H9 (cell line): Measurements from ENCODE around the gene IDE. TPM values are rescaled to one million over a fixed set of nuclear protein-coding genes. Genes with fewer than 3 reads are reported as not detected.

Experiments
- DNase-seq: peaks from one replicate; pipeline ENCODE4 v3.0.0-alpha.2; 2017
- H2AFZ ChIP-seq: one replicate; pipeline ENCODE4 v1.6.1; 2013; ENCODE audit warnings: mild to moderate bottlenecking, low read length, control low read depth, moderate library complexity
- H2AK5ac ChIP-seq: 2 replicates; pipeline ENCODE4 v1.6.1; 2013; ENCODE audit warnings: low read length, control low read depth, mixed read lengths; ENCODE audit not compliant: insufficient read length
- H2BK120ac ChIP-seq: one replicate; pipeline ENCODE4 v1.6.1; 2013; ENCODE audit warnings: low read depth, mild to moderate bottlenecking, low read length, control low read depth, inconsistent platforms; ENCODE audit not compliant: poor library complexity, severe bottlenecking
- H2BK12ac ChIP-seq: 2 replicates; pipeline ENCODE4 v1.6.1; 2013; ENCODE audit warnings: low read length, control low read depth, mixed read lengths, low read depth; ENCODE audit not compliant: insufficient read length
- H2BK15ac ChIP-seq: 2 replicates; pipeline ENCODE4 v1.6.1; 2013; ENCODE audit warnings: low read depth, low read length, control low read depth
- H2BK20ac ChIP-seq: one replicate; pipeline ENCODE4 v1.6.1; 2013; ENCODE audit warnings: low read depth, mild to moderate bottlenecking, low read length, control low read depth, inconsistent platforms; ENCODE audit not compliant: poor library complexity, severe bottlenecking
- H2BK5ac ChIP-seq: 2 replicates; pipeline ENCODE4 v1.6.1; 2013; ENCODE audit warnings: low read length, control low read depth, mixed read lengths; ENCODE audit not compliant: insufficient read length
- H3K14ac ChIP-seq: 2 replicates; pipeline ENCODE4 v1.6.1; 2013; ENCODE audit warnings: low read length, control low read depth; ENCODE audit not compliant: insufficient read depth
- H3K18ac ChIP-seq: 2 replicates; pipeline ENCODE4 v1.6.1; 2013; ENCODE audit warnings: low read depth, mild to moderate bottlenecking, mixed read lengths, low read length, control low read depth; ENCODE audit not compliant: insufficient read length
- H3K23ac ChIP-seq: 2 replicates; pipeline ENCODE4 v1.6.1; 2013; ENCODE audit warnings: low read length, control low read depth, mixed read lengths, low read depth; ENCODE audit not compliant: insufficient read length
- H3K23me2 ChIP-seq: 2 replicates; pipeline ENCODE4 v1.6.1; 2013; ENCODE audit warnings: low read depth, mild to moderate bottlenecking, mixed read lengths, low read length, control low read depth; ENCODE audit not compliant: insufficient read length, poor library complexity, severe bottlenecking
- H3K27ac ChIP-seq: 2 replicates; pipeline ENCODE4 v1.5.1; 2013; ENCODE audit warnings: low read length, control low read depth, mixed read lengths, low read depth; ENCODE audit not compliant: insufficient read length
- H3K27me3 ChIP-seq: 2 replicates; pipeline ENCODE4 v1.6.1; 2013; ENCODE audit warnings: low read length, control low read depth, inconsistent platforms; ENCODE audit not compliant: insufficient read depth
- H3K4ac ChIP-seq: 2 replicates; pipeline ENCODE4 v1.6.1; 2013; ENCODE audit warnings: low read depth, mild to moderate bottlenecking, control low read depth, inconsistent platforms, low read length, moderate library complexity
- H3K4me1 ChIP-seq: 2 replicates; pipeline ENCODE4 v1.6.1; 2013; ENCODE audit warnings: low read length, control low read depth, inconsistent platforms; ENCODE audit not compliant: insufficient read depth
- H3K4me2 ChIP-seq: 2 replicates; pipeline ENCODE4 v1.6.1; 2013; ENCODE audit warnings: low read length, control low read depth, mixed read lengths; ENCODE audit not compliant: insufficient read length, insufficient read depth
- H3K56ac ChIP-seq: 2 replicates; pipeline ENCODE4 v1.6.1; 2013; ENCODE audit warnings: low read depth, mild to moderate bottlenecking, mixed read lengths, low read length, control low read depth; ENCODE audit not compliant: insufficient read length
- H3K79me1 ChIP-seq: 2 replicates; pipeline ENCODE4 v1.6.1; 2013; ENCODE audit warnings: low read depth, mild to moderate bottlenecking, moderate library complexity, low read length, control low read depth, inconsistent platforms; ENCODE audit not compliant: insufficient read depth, poor library complexity, severe bottlenecking
- H3K79me2 ChIP-seq: 2 replicates; pipeline ENCODE4 v1.6.1; 2013; ENCODE audit warnings: low read length, control low read depth, inconsistent platforms; ENCODE audit not compliant: insufficient read depth
- H3K9ac ChIP-seq: 2 replicates; pipeline ENCODE4 v1.6.1; 2013; ENCODE audit warnings: low read length, control low read depth, mixed read lengths; ENCODE audit not compliant: insufficient read length; ENCODE audit errors: extremely low read depth
- H3K9me3 ChIP-seq: one replicate; pipeline ENCODE4 v1.6.1; 2013; ENCODE audit warnings: low read depth, low read length, inconsistent platforms; ENCODE audit not compliant: control insufficient read depth
- H3T11ph ChIP-seq: one replicate; pipeline ENCODE4 v1.6.1; 2013; ENCODE audit warnings: mild to moderate bottlenecking, low read length, control low read depth, inconsistent platforms
- H4K20me1 ChIP-seq: one replicate; pipeline ENCODE4 v1.6.1; 2013; ENCODE audit not compliant: control insufficient read depth, insufficient read length, insufficient read depth
- H4K5ac ChIP-seq: 2 replicates; pipeline ENCODE4 v1.6.1; 2013; ENCODE audit warnings: low read depth, mild to moderate bottlenecking, mixed read lengths, low read length, control low read depth; ENCODE audit not compliant: insufficient read length
- H4K8ac ChIP-seq: replicated peaks from 2 replicates; pipeline ENCODE4 v1.6.1; 2013; ENCODE audit warnings: low read length, control low read depth, mixed read lengths, low read depth; ENCODE audit not compliant: insufficient read length
- H4K91ac ChIP-seq: 2 replicates; pipeline ENCODE4 v1.6.1; 2013; ENCODE audit warnings: low read depth, mild to moderate bottlenecking, moderate library complexity, mixed read lengths, low read length, control low read depth; ENCODE audit not compliant: insufficient read length
- H3K27ac Mint-ChIP-seq, 3 experiments: 2 replicates in 2 of 3; 3 replicates in 1 of 3; pipeline ENCODE4 v1.8.0; 2020 to 2021; ENCODE audit warnings: mixed read lengths in 3 of 3, mild to moderate bottlenecking in 1 of 3, moderate library complexity in 1 of 3
- H3K27me3 Mint-ChIP-seq: 2 replicates; pipeline ENCODE4 v1.8.0; 2021; ENCODE audit warnings: low read depth, mild to moderate bottlenecking, moderate library complexity, mixed read lengths
- H3K36me3 Mint-ChIP-seq, 3 experiments: 2 replicates in 2 of 3; 3 replicates in 1 of 3; pipeline ENCODE4 v1.8.0; 2020 to 2021; ENCODE audit warnings: low read depth in 3 of 3, mixed read lengths in 3 of 3; ENCODE audit not compliant: insufficient read depth in 1 of 3
- H3K4me1 Mint-ChIP-seq, 2 experiments: 2 replicates each; pipeline ENCODE4 v1.8.0; 2020; ENCODE audit warnings: mixed read lengths in 2 of 2
- H3K4me3 Mint-ChIP-seq, 2 experiments: 2 replicates in 1 of 2; 3 replicates in 1 of 2; pipeline ENCODE4 v1.8.0; 2020 to 2021; ENCODE audit warnings: mild to moderate bottlenecking in 2 of 2, mixed read lengths in 2 of 2, moderate library complexity in 1 of 2
- H3K9me3 Mint-ChIP-seq, 2 experiments: 2 replicates in 1 of 2; 3 replicates in 1 of 2; pipeline ENCODE4 v1.8.0; 2020; ENCODE audit warnings: mild to moderate bottlenecking in 2 of 2, mixed read lengths in 2 of 2, moderate library complexity in 1 of 2
- WGBS: extraction: QIAGEN DNeasy Blood & Tissue Kit; methylation state at CpG from one replicate; pipeline ENCODE4 v1.1.7; 2013; ENCODE audit warnings: missing lambda C conversion rate, low lambda C conversion rate, mixed read lengths; ENCODE audit not compliant: insufficient read length; ENCODE audit errors: extremely low coverage; 5-methylcytosine and 5-hydroxymethylcytosine counted together
- total RNA-seq: library from RNA; stranded (reverse); gene quantifications from 2 replicates; pipeline ENCODE4 v1.2.1, GENCODE V29; 2021
- TF ChIP-seq, protein P1 (sequence below): fragments of 200-600 bp; sonication (generic); conservative IDR thresholded peaks from 3 replicates; pipeline ENCODE4 v1.8.0; 2021; ENCODE audit warnings: antibody characterized with exemption, mild to moderate bottlenecking

The IDE gene
- total RNA-seq, 1 experiment from 2014 or later: 48.9 TPM

DNA sequence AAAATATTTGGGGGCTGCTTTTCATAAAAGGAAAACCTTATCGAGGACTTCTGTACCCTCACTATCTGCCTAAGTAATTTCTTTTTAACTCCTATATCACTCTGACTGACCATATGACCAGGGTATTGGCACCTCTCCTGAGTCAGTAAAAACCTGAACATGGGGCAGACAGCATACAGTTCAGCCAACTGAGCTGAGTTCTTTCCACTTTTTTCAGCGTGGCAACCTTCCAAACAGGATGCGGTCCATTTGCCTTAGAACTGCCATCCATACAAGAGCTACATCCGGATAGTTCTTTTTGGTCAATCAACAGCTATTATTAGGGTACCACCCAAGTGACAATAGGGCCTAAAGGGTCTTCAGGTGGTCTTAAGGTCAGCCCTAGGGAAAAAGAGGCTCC is 160.4 kb downstream of the IDE start:
- H3K4me3 Mint-ChIP-seq: no peak overlapping the region
- H3K18ac ChIP-seq: no peak overlapping the region
- no peak overlapping the region for H2AK5ac ChIP-seq
- no peak overlapping the region for H3K23ac ChIP-seq
- H4K91ac ChIP-seq: no peak overlapping the region
- H3K56ac ChIP-seq: no peak overlapping the region
- H4K8ac ChIP-seq: no peak overlapping the region
- no peaks in the 10 kb centered on the region for H3K79me2 ChIP-seq
- H3K4ac ChIP-seq: no peak overlapping the region
- DNase-seq: no peak
- no CpG with 5 or more reads among the region's 4 CpGs for WGBS
- H2AFZ ChIP-seq: no peak overlapping the region
- no peaks in the 10 kb centered on the region for H3K4me1 ChIP-seq
- no peak overlapping the region for H2BK12ac ChIP-seq
- peaks cover 2% of the 10 kb centered on the region; the same call in 1 of the 2 replicates for H3K27me3 Mint-ChIP-seq
- no peaks in the 10 kb centered on the region for H3K27me3 ChIP-seq
- no peaks in the 10 kb centered on the region for H3K23me2 ChIP-seq
- H3K27ac Mint-ChIP-seq: no peak overlapping the region
- H2BK5ac ChIP-seq: no peak overlapping the region
- no peak overlapping the region for H2BK20ac ChIP-seq
- H3K4me1 Mint-ChIP-seq: no peaks in the 10 kb centered on the region
- H2BK120ac ChIP-seq: no peak overlapping the region
- H3K9ac ChIP-seq: no peak overlapping the region
- H3T11ph ChIP-seq: no peak overlapping the region
- H3K9me3 ChIP-seq: peaks cover 9% of the 10 kb centered on the region
- H3K9me3 Mint-ChIP-seq: peaks cover 8 to 15% of the 10 kb centered on the region in 2 experiments
- no peaks in the 10 kb centered on the region for H4K20me1 ChIP-seq
- no peak overlapping the region for H3K14ac ChIP-seq
- no peak overlapping the region for H3K27ac ChIP-seq
- TF ChIP-seq, protein P1, sequence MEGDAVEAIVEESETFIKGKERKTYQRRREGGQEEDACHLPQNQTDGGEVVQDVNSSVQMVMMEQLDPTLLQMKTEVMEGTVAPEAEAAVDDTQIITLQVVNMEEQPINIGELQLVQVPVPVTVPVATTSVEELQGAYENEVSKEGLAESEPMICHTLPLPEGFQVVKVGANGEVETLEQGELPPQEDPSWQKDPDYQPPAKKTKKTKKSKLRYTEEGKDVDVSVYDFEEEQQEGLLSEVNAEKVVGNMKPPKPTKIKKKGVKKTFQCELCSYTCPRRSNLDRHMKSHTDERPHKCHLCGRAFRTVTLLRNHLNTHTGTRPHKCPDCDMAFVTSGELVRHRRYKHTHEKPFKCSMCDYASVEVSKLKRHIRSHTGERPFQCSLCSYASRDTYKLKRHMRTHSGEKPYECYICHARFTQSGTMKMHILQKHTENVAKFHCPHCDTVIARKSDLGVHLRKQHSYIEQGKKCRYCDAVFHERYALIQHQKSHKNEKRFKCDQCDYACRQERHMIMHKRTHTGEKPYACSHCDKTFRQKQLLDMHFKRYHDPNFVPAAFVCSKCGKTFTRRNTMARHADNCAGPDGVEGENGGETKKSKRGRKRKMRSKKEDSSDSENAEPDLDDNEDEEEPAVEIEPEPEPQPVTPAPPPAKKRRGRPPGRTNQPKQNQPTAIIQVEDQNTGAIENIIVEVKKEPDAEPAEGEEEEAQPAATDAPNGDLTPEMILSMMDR: no peak
- no peak overlapping the region for H4K5ac ChIP-seq
- peaks cover 0 to 4% (median 0%) of the 10 kb centered on the region in 3 experiments; a peak in 5 of 7 replicates for H3K36me3 Mint-ChIP-seq
- no peaks in the 10 kb centered on the region for H3K79me1 ChIP-seq
- no peak overlapping the region for H2BK15ac ChIP-seq
- H3K4me2 ChIP-seq: no peak overlapping the region
